ENCODE results near the gene IPPK. TPM values are rescaled to one million over a fixed set of nuclear protein-coding genes. Genes with fewer than 3 reads are reported as not detected.

The IPPK gene
- total and polyA plus RNA-seq, 2 donors (not counting 1 experiment from before 2014, with no cell fraction given): 11.1 to 16.4 TPM

GRCh38 chr9:92600462-92601261 is 69.3 kb downstream of the IPPK start:
- Histone ChIP-seq H3K27me3 (ENCODE audit: control insufficient read depth, insufficient read depth, low read length) (no peaks in the 10 kb centered on the region), H3K4me3 (replicated peaks in 1 of 4; ENCODE audit: control extremely low read depth in 1 of 4, insufficient read depth in 1 of 4, low read depth in 3 of 4, low read length in 4 of 4) (no peak overlapping the region), H2AFZ (ENCODE audit: low read length) (peak overlapping the region; percentile 18), H3K9me3 (ENCODE audit: control insufficient read depth, insufficient read depth, low read depth, low read length) (no peaks in the 10 kb centered on the region), H3K4me1 (ENCODE audit: control insufficient read depth, extremely low read depth, insufficient read depth, low read length) (peaks cover 17% of the 10 kb centered on the region), H3K79me2 (ENCODE audit: control insufficient read depth, insufficient read depth, low read length) (no peaks in the 10 kb centered on the region), H4K20me1 (ENCODE audit: control insufficient read depth, extremely low read depth, insufficient read depth, low read length) (no peaks in the 10 kb centered on the region), H3K36me3 (ENCODE audit: control insufficient read depth, insufficient read depth, low read length) (no peaks in the 10 kb centered on the region), H3K9ac (ENCODE audit: insufficient read depth, low read length) (no peak overlapping the region), H3K4me2 (ENCODE audit: extremely low read depth, insufficient read depth, low read length) (peak overlapping the region; percentile 56), H3K27ac (ENCODE audit: insufficient read depth, low read length) (peak overlapping the region; percentile 52)
- DNase-seq (ENCODE audit: low read depth in 2 of 2): peak; percentile 55 to 87
- no peak for TF ChIP-seq CTCF (conservative IDR thresholded peaks at IDR 0.05 in 1 of 2, IDR thresholded peaks at IDR 0.05 in 1 of 2; ENCODE audit: low read depth in 1 of 2, low read length in 2 of 2)
- TF ChIP-seq EZH2 (IDR thresholded peaks at IDR 0.05; ENCODE audit: low read length, missing control alignments): no peak

- H3K4me2 ChIP-seq (ENCODE audit: extremely low read depth, insufficient read depth, low read length): no peak overlapping the region
- H3K9ac ChIP-seq (ENCODE audit: insufficient read depth, low read length): no peak overlapping the region
- peaks cover 17% of the 10 kb centered on the region for H3K4me1 ChIP-seq (ENCODE audit: control insufficient read depth, extremely low read depth, insufficient read depth, low read length)
- DNase-seq (ENCODE audit: low read depth in 2 of 2): no peak
- no peak overlapping the region for H2AFZ ChIP-seq (ENCODE audit: low read length)
- no peaks in the 10 kb centered on the region for H3K9me3 ChIP-seq (ENCODE audit: control insufficient read depth, insufficient read depth, low read depth, low read length)
- no peaks in the 10 kb centered on the region for H3K27me3 ChIP-seq (ENCODE audit: control insufficient read depth, insufficient read depth, low read length)
- no peak overlapping the region for H3K4me3 ChIP-seq (replicated peaks in 1 of 4; ENCODE audit: control extremely low read depth in 1 of 4, insufficient read depth in 1 of 4, low read depth in 3 of 4, low read length in 4 of 4)
- H3K27ac ChIP-seq (ENCODE audit: insufficient read depth, low read length): no peak overlapping the region
- no peaks in the 10 kb centered on the region for H3K79me2 ChIP-seq (ENCODE audit: control insufficient read depth, insufficient read depth, low read length)
- H4K20me1 ChIP-seq (ENCODE audit: control insufficient read depth, extremely low read depth, insufficient read depth, low read length): no peaks in the 10 kb centered on the region
- no peaks in the 10 kb centered on the region for H3K36me3 ChIP-seq (ENCODE audit: control insufficient read depth, insufficient read depth, low read length)
- TF ChIP-seq EZH2 (IDR thresholded peaks at IDR 0.05; ENCODE audit: low read length, missing control alignments) (no peak), CTCF (conservative IDR thresholded peaks at IDR 0.05 in 1 of 2, IDR thresholded peaks at IDR 0.05 in 1 of 2; ENCODE audit: low read depth in 1 of 2, low read length in 2 of 2) (no peak)
Measured at GRCh38 chr9:92599938-92600461, 69.9 kb downstream of the IPPK start.

GRCh38 chr9:92598382-92598781 is 71.5 kb downstream of the IPPK start:
- no peak for DNase-seq (ENCODE audit: low read depth in 2 of 2)
- Histone ChIP-seq H3K9me3 (ENCODE audit: control insufficient read depth, insufficient read depth, low read depth, low read length) (no peaks in the 10 kb centered on the region), H3K4me1 (ENCODE audit: control insufficient read depth, extremely low read depth, insufficient read depth, low read length) (peaks cover 17% of the 10 kb centered on the region), H2AFZ (ENCODE audit: low read length) (no peak overlapping the region), H3K27me3 (ENCODE audit: control insufficient read depth, insufficient read depth, low read length) (no peaks in the 10 kb centered on the region), H3K27ac (ENCODE audit: insufficient read depth, low read length) (no peak overlapping the region), H3K4me2 (ENCODE audit: extremely low read depth, insufficient read depth, low read length) (no peak overlapping the region), H3K9ac (ENCODE audit: insufficient read depth, low read length) (no peak overlapping the region), H3K36me3 (ENCODE audit: control insufficient read depth, insufficient read depth, low read length) (no peaks in the 10 kb centered on the region), H4K20me1 (ENCODE audit: control insufficient read depth, extremely low read depth, insufficient read depth, low read length) (no peaks in the 10 kb centered on the region), H3K4me3 (replicated peaks in 1 of 4; ENCODE audit: control extremely low read depth in 1 of 4, insufficient read depth in 1 of 4, low read depth in 3 of 4, low read length in 4 of 4) (no peak overlapping the region), H3K79me2 (ENCODE audit: control insufficient read depth, insufficient read depth, low read length) (no peaks in the 10 kb centered on the region)
- TF ChIP-seq EZH2 (IDR thresholded peaks at IDR 0.05; ENCODE audit: low read length, missing control alignments) (no peak), CTCF (conservative IDR thresholded peaks at IDR 0.05 in 1 of 2, IDR thresholded peaks at IDR 0.05 in 1 of 2; ENCODE audit: low read depth in 1 of 2, low read length in 2 of 2) (no peak)

Measured in fibroblast of lung (primary cell).